Ureter (tissue), 1 donor: ENCODE measurements around the gene RIMBP2. TPM values are rescaled to one million over a fixed set of nuclear protein-coding genes. Genes with fewer than 3 reads are reported as not detected.
A peak's percentile ranks its signal among the peaks of the same experiment; 100 is the strongest.

Source experiments
- DNase-seq: peaks from one replicate; pipeline ENCODE4 v3.0.0-alpha.2; 2020; ENCODE audit warnings: low spot score
- total RNA-seq: library from RNA; stranded (reverse); gene quantifications from one replicate; pipeline ENCODE4 v1.2.4, GENCODE V29; 2023
- donor health status: DM: yes; HTN: yes; CAD: no.

RIMBP2 gene
- total RNA-seq, 1 donor from 2014 or later, result 0.57 TPM

DNA sequence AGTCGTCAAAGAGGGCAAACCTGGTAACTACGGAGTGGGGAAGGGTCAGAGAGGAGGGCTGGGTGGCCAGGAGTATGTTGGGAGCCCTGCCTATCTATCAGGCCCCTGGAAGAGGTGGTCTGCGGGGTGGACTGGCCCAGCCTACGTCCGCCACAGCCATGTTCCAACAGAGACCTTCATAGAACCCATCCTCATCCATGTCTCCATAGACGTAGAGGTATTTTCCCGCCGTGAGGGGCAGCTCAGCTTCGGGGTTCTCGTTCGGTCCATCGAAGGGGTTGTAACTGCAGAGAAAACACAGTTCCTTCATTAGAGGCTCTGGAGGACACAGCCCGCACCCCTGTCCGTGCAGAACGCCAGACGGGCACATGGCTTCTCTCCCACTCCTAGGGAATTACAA, 271.1 kb downstream of the RIMBP2 start:
- no peak for DNase-seq

DNA sequence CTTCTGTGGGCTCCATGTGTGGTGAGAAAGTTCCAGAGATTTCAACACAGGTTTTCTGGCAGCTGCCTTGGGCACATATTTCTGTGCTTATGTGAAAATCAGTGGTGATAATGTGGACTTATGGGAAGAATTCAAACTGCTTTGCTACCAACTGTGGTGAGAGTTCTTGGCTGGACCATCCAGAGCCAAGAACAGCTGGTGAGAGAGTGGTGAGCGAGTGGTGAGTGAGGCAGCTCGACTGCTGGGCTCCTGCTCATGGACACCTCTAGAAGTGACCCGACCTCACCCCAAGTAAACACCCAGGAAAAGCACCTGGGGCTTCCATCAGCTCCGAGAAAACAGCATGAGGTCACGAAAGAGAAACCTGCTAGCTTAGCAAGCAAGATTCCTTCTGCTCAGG, 272.0 kb downstream of the RIMBP2 start:
- no peak for DNase-seq

DNA sequence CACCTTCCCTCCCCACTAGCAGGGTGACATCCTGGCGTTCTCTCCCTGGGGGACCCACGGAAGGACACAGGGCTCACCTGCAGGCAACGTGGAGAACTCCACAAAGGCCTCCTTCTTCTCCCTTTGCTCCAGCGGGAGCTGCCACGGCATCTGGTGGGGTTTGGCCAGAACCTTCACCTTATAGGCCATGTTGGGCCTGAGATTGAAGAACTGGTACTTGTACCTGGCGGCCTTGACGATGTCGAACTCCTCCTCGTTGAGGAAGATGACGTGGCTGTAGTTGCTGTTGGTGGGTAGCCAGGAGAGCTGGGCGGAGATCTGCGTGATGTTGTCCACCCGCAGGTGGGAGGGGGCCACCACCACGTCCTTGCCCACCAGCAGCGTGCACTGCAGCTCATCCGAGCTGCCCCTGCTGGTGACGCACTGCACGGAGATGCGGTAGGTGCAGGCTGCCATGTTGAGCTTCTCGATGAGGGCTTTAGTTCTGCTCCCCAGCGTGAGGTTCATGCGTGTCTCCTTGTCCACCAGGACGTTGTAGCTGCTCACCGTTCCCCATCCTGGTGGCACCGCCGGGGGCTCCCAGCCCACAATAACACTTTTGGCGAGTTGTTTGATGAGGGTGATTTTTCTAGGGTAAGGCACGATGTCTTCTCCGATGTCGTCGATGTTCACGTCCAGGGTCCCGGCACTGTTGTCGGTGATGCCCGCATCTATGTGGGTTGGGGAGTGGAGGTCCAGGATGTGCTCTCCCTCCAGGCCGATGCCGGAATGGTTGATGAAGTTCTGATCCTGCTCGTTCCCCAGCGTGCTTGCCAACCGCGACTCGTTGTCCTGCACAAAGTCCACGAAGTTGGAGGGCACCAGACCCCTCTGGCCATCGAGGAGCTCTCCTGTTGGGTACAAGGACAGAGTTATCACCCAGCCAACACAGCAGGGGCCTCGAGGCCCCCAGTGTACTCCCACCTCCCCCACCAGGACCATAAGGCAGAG, 274.0 kb downstream of the RIMBP2 start:
- no peak for DNase-seq

DNA sequence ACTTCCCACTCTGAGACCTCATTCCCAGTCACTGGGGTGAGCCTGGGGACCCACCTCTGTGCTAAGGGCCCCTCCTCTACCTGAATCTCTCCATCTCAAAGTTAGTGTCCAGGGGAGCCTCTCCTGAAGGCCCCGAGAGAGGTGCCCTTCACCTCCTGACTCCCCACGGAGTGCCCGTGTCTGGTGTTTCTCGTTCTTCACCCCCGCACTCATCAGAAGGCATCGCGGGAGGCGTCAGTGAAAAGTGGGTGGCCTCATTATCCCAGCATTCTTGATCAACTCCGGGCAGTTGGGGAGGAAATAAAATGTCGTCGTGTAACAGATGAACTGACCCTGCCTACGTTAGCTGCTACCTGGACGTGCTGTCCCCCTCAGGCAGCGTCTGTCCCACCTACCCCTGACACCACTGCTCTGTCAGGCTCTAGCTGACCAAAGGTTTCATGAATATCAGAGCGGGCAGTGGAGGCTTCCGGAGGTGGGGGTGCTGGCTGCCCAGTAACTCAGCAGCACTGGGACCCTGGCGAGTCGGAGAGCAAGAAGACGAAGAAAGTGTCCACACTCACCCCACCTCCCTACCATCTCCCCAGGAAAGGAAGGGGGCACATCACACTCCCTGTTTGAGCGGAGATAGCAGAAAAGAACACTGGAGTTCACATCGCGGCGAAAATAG, 275.6 kb downstream of the RIMBP2 start:
- no peak for DNase-seq

DNA sequence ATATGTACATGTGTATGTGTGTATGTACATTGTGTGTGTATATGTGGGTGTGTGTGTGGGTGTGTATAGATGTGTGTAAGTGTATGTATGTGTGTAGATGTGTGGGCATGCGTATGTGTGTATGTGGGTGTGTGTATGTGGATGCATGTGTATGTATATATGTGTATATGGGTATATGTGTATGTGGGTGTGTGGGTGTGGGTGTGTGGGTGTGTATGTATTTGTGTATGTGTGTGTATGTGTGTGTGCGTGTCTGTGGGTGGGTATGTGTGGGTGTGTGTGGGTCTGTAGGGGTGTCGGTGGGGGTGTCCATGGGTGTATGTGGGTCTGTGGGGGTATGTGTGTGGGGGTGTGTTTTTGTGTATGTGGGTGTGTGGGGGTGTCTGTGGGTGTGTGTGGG, 276.8 kb downstream of the RIMBP2 start:
- DNase-seq, result no peak

DNA sequence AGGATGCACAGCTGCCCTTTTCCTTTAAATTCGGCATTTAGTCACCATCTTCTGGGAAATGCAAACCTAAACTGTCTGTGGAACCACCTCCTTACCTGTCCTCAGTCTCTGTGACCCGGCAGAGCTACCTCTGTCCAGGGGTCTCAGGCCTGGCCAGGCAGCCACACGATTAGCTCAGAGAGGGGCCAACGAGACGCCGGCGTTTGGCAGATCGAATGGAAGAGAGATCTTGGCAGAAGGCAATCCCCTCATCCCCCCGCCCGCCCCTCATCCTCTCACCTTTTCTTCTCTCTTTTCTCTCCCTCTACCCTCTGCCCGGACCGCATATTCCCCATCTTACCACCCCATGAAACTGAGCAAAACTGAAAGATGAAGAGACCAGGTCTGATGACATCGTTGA, 277.4 kb downstream of the RIMBP2 start:
- no peak for DNase-seq

DNA sequence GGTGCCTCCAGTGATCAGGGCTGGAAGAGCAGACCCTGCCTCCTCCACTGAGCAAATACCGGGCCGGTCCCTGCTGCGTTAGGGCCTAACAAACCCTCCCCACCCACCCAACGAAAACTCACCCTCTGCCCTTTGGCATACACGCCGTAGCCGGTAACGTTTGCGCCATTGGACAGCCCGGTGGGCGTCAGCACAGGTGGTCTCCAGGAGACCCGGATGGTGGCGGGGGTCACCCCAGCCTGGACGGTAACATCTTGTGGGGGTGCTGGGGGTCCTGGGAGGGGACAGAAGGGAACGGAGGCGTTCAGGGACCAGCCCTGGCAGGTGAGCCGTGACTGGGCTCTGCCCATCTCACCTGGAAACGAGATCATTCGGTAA, 277.9 kb downstream of the RIMBP2 start:
- no peak for DNase-seq

DNA sequence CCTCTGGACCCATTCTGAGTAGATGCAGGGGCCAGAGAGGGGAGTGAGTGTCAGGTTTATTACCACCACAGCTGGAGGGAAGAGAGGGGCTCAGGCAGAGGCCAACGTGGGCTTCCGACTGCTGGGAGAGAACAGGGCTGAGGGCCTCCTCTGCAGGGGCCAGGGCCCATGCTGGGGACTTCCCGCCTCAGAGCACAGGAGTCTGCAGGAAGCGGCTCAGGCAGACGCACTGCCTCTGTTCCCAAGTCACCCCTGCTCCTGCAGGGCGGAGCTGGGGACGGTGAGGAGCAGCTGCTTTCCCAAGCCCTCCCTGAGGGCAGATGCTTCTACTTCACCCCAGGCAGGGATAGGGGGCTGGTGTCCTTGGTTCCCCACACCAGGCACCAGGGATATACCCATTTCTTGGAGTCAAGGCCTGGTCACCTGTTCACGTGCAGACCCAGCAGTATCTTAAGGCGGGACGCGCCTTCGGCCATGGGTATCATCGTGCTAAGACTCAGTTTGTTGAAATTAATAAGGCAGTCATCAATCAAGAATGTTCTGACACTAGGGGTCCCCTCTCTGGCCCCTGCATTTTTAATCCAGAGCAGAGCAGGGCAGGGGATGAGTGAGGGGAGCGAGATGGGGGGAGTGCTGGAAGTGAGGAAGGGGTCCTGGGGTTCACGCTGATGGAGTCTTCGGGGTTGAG, 278.4 kb downstream of the RIMBP2 start:
- no peak for DNase-seq

DNA sequence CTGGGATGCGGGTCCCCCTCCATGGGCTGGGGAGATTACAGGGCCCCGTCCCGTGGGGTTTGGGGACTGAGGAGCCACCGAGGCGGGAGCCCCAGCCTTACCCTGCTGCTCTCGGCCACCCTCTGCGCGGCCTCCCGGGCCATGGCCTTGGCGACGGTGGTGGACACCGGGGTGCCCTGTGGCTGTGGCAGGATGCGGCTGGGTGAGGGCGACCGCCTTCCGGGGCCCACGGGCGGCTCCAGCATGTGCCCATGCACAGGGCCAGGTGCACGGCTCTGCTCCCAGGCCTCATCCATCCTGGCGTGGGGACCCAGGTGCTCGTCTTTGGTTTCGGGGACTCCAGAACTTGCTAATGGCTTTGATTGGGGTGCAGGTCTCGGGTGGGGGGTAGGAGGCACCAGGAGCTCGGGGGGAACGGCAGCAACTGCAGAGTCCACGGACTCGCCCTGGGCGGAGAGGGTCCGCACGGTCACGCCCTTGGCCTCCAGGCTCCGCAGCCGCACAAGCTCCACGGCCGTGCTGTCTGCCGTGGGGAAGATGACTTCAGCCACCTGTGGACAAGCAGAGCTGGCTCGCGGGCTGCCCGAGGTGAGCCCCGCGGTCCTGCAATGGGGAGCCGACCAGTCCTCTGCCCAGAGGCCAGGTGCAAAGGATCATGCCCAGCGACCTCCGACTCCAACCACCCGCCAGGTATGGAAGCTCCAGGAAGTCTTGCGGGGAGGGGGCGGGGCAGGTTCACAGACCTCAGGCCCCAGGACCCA, 279.2 kb downstream of the RIMBP2 start:
- no peak for DNase-seq

DNA sequence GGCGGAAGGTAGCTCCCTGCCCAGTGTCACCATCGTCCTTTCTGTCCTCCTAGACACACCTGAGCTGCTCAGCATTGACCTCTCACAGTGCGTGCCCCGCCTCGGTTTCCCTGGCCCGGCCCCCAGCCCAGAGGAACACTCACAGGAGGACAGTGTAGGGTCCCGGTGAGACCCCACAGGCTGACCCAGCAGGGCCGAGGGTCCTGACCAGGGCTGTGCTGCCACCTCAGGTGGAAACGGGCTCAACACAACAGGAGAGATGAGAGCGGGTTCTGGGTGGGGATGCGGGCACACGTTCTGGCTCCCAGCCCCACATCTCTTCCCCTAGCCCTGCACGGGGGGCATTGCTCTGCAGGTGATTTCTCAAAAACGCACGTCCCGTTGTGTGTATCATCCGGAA, 280.3 kb downstream of the RIMBP2 start:
- no peak for DNase-seq

DNA sequence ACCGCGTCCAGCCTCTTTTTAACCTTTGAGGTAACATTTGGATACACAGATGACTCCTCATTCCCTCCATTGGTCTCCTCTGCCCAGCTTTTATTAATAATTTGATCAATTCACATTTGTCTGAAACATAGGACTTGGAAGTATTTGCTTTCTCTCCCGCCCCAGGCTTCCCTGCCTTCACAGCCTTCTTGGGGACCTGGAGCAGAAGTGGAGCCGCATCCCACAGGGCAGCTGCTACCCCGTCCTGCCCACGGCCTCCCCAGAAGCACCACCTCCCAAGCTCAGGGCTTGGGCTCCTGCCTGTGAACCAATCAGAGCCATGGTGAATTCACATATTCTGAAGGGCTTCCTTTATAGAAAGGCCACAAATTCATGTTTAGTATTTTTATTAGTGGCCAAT, 280.8 kb downstream of the RIMBP2 start:
- no peak for DNase-seq

DNA sequence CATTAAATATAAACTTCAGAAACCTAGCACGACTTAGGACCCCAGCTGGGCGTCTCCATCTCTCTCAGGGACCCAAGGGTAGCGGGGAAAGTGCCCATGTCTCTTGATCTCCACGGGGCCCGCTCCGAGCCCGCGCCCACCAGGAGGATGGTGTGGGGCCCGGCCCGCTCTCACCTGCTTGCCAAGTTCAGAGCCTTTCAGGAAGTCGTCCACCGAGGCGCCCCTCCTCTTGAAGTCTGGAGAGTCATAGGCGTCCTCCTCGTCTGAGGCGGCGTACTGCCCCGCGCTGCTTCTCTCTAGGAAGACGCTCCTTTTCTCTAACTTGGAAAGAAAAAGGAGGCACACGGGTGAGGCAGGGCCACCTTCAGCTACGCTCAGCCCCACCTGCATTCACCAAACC, 281.5 kb downstream of the RIMBP2 start:
- DNase-seq, result no peak

DNA sequence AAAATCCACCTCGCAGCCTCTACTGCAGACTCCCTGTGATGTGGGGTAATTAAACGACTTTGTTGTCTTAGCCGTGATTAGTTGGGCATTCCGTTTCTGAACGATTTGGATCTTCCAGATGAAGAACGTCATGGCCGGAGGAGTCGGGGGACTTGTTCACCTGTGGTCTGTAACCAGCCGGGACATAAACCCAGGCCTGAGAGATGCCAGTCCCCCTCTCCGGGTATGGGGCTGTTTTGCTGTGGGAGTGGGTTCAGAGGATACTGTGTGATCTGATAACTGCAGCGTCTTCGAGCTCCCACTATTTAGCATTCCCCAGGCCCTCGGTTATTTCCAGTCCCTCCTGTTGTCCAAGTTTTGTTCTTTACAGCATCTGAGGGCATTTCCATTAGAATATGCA, 282.3 kb downstream of the RIMBP2 start:
- no peak for DNase-seq

DNA sequence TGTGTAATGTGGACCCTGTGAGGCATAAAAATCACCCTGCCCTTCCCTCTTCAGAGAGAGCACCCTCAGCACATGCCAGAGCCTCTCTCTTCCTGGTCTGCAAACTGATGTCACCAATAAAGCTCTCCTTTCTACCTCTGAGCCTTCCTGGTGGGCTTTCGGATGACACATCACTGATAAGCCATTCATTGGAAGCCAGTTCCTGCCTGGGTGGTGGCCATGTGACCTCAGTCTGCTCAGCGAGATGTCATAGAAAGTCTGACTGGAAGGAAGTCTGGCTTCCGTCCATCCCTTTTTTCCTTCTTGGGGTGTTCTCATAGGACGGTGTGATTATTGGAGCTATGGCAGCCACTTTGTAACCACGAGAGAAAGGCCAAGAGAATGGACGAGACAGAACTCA, 282.7 kb downstream of the RIMBP2 start:
- DNase-seq, result no peak

DNA sequence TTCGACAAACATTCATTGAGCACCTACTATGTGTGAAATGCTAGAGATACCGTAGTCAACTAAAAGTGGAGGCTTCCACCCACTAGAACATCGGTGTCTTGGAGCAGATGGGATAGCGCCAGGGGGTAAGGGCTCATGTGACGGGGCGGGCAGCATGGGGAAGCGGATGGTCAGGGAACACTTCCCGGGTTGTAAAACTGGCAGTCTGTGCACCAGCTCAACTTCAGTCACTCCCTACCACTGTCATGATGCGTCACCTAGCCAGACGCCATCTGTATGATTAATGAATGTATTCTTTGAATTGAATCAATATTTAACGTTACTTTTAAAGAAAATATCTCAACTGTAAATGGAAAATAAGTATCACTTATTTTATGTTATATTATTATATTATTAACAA, 284.9 kb downstream of the RIMBP2 start:
- no peak for DNase-seq

DNA sequence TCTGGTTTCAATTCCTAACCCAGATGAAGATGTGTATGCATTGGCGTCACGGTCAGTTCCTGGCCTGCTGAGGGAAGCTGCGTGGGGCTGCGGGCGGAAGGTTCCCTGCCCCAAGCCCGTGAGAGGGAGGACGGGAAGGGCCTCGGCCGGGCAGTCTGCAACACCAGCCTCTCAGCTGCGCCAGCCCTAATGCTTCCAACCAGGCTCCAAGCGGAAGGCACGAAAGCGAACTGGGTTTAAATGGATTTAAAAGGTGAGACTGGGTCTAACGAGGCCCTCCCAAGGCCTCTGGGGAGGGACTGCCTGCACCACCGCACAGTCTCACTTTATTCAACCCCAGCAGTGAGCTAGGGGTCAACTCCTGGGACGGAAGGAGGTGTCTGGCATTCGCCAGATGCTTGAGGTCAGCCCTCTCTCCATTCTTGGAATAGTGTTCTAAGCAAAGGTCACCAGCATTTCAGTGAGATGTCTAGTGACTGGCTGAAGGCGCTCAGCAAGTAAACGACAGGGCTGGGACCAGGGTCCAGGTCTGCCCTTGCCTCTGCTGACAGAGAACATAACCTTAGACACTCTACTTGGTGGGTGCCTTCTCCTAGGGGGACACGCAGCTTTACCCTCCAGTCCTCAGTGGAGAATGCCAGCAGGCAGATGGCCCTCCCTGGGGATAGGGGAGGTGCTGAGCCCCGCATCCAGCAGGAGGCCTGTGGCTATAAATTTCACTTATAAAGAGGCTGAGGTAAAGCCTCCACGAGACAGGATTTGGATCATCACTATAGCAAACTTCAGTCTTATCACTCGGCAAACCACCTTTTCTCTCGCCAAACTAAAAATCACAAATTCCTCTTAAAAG, 286.2 kb downstream of the RIMBP2 start:
- DNase-seq, result no peak

DNA sequence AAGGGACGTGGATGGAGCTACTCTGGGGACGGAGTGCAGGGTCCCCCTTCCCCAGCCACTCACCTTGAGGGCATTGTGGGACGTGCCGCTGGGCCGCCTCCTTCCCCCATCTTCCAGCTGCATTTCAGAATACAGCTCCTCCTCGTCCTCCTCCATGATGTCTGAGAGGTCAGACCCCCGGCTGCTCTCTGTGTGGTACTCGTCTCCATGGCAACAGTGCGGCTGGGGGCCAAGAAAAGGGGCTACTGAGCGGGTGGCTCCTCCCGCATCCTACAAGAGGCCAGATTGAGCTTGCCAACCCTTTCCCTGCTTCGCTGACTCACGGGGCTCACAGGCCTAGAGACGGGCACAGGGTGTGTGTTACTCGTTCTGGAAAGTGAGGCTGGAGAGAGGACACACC, 288.0 kb downstream of the RIMBP2 start:
- peak; percentile 36 for DNase-seq

DNA sequence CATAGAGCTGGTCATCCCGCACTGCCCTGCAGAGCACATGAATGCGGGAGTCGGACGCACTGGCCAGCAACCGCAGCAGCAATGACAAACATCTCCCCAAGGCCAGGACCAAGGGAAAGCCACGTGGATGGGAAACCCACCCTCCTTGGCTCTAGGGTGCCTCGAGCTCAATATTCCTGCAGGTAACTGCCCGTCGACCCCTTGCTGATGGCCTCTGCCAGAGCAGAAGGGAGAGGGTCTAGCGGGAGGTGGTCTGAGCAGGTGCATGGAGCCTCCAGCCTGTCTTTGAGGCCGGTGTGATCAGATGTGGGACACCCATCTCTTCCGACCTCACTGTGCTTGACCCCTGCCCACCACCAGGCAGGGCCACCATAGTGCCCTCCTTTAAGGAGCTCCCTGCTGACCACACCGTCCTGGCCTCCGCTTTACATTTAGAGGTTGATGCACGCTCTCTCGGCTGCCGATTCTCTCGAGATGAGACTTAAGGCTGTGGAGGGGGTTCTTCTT, 288.7 kb downstream of the RIMBP2 start:
- DNase-seq, result peak; percentile 12

DNA sequence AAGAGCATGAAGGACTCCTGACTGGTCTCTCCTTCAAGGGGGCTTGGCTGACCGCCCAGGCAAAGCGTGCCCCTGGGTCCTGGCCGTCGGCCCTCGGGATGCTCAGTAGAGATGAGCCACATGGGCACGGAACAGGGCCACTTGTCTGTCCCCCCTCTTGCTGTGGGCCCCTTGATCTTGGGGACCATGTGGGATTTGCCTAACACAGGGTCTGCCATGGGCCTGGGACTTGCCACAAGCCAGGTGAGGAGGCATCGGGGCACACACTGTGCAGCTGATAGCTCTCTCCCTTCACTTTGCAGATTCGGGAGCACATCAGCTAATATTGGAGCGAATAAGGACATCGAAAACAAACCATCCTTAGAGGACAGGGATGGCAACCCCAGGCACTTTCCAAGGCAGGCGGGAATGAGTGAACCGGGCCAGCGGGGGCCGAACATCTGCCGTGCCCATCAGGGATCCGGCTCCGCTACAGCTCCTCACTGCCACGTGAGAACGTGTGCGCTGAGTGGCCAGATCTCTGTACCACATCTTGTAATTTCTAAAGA, 290.3 kb downstream of the RIMBP2 start:
- DNase-seq, result peak; percentile 24
